GM21423 (cell line): ENCODE results near the gene ADK.

ENCODE experiments used
- ATAC-seq: cut with Tn5 transposase; IDR thresholded peaks from one replicate; pipeline ENCODE4 v1.9.1; 2021; ENCODE audit warnings: mild to moderate bottlenecking, moderate library complexity; ENCODE audit not compliant: unreplicated experiment

The ADK gene

GRCh38 chr10:74231375-74231774 is 80.4 kb downstream of the ADK start:
- ATAC-seq, result no peak

GRCh38 chr10:74233281-74233680 is 82.3 kb downstream of the ADK start:
- no peak for ATAC-seq

GRCh38 chr10:74234569-74234968 is 83.5 kb downstream of the ADK start:
- no peak for ATAC-seq

- ATAC-seq, result no peak
Measured at GRCh38 chr10:74238031-74238431, 87.0 kb downstream of the ADK start.

- no peak for ATAC-seq
Measured at GRCh38 chr10:74238516-74238915, 87.5 kb downstream of the ADK start.

GRCh38 chr10:74243067-74243466 is 92.0 kb downstream of the ADK start:
- no peak for ATAC-seq

- ATAC-seq, result no peak
Measured at GRCh38 chr10:74244097-74244685, 93.2 kb downstream of the ADK start.

- ATAC-seq, result no peak
Measured at GRCh38 chr10:74244807-74245206, 93.8 kb downstream of the ADK start.

- ATAC-seq, result no peak
Measured at GRCh38 chr10:74246495-74246894, 95.5 kb downstream of the ADK start.

- ATAC-seq, result no peak
Measured at GRCh38 chr10:74249865-74250264, 98.8 kb downstream of the ADK start.

- no peak for ATAC-seq
Measured at GRCh38 chr10:74255214-74255613, 104.2 kb downstream of the ADK start.

GRCh38 chr10:74255888-74256357 is 104.9 kb downstream of the ADK start:
- ATAC-seq, result no peak

- no peak for ATAC-seq
Measured at GRCh38 chr10:74262856-74263255, 111.8 kb downstream of the ADK start.

- ATAC-seq, result no peak
Measured at GRCh38 chr10:74263996-74264395, 113.0 kb downstream of the ADK start.

- ATAC-seq, result no peak
Measured at GRCh38 chr10:74272288-74272687, 121.3 kb downstream of the ADK start.

- ATAC-seq, result no peak
Measured at GRCh38 chr10:74275755-74276290, 124.8 kb downstream of the ADK start.

GRCh38 chr10:74276416-74276815 is 125.4 kb downstream of the ADK start:
- no peak for ATAC-seq

- no peak for ATAC-seq
Measured at GRCh38 chr10:74282151-74282847, 131.3 kb downstream of the ADK start.

- no peak for ATAC-seq
Measured at GRCh38 chr10:74282848-74283210, 131.8 kb downstream of the ADK start.

GRCh38 chr10:74289188-74289587 is 138.2 kb downstream of the ADK start:
- no peak for ATAC-seq

- ATAC-seq, result no peak
Measured at GRCh38 chr10:74289951-74290350, 138.9 kb downstream of the ADK start.

- ATAC-seq, result no peak
Measured at GRCh38 chr10:74290708-74291107, 139.7 kb downstream of the ADK start.
